T-helper 1 cell treated with Interleukin-12 subunit alpha and Interleukin-12 subunit beta and Interleukin-4 antibody, amounts not matched to agents 30 ng/mL and 1 ng/mL, for 36 hours (primary cell): Measurements from ENCODE around the gene IL3RA. TPM values are rescaled to one million over a fixed set of nuclear protein-coding genes. Genes with fewer than 3 reads are reported as not detected.

Experiments used
- intact Hi-C: fragments of 100-400 bp; cut with micrococcal nuclease; formaldehyde crosslinking; loops from one replicate; pipeline ENCODE4 v1.15.1; 2024
- total RNA-seq: library from RNA; stranded (reverse); gene quantifications from 2 replicates; pipeline ENCODE4 v1.2.3, GENCODE V29; 2022

Gene IL3RA
- total RNA-seq, 1 donor from 2014 or later, result 18.9 TPM

GRCh38 chrX:1421433-1422134, 85.0 kb downstream of the IL3RA start:
- intact Hi-C loops, result loop anchor here (10.0 kb wide), 1 partner anchor 497 kb away; no protein-coding TSS in a partner anchor

DNA sequence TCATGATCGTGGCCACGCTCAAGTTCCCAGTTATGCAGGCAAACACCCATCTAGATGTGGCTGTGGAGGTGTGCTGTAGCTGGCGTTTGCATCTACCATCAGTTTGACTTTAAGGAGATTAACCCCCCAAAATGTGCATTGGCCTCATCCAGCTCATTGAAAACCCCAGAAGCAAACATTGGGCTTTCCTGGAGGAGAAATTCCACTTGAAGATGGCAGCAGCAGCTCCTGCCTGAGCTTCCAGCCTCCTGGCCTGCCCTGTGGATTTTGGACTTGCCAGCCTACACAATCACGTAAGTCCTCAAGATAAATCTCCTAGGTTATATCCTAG, 85.5 kb downstream of the IL3RA start:
- intact Hi-C loops, result loop anchor here (10.0 kb wide), 1 partner anchor 497 kb away; no protein-coding TSS in a partner anchor

DNA sequence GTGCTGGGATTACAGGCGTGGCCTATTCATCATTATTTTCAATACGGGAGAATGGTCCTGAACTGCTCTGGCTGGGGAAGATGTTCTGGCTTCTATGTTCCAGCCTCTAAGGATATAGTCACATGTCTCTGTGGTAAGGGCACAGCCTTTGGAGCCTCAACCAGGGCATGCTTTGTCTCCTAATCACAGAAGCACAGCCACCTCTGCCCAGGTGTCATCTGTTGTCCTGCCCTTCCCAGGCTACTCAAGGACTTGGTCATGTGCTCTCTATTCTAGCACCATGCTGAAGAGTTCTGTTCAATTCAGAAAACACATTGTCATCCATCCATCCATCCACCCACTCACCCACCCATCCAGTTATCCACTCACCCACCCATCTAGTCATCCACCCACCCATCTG, 86.6 kb downstream of the IL3RA start:
- intact Hi-C loops, result loop anchor here (10.0 kb wide), 1 partner anchor 498 kb away; no protein-coding TSS in a partner anchor

DNA sequence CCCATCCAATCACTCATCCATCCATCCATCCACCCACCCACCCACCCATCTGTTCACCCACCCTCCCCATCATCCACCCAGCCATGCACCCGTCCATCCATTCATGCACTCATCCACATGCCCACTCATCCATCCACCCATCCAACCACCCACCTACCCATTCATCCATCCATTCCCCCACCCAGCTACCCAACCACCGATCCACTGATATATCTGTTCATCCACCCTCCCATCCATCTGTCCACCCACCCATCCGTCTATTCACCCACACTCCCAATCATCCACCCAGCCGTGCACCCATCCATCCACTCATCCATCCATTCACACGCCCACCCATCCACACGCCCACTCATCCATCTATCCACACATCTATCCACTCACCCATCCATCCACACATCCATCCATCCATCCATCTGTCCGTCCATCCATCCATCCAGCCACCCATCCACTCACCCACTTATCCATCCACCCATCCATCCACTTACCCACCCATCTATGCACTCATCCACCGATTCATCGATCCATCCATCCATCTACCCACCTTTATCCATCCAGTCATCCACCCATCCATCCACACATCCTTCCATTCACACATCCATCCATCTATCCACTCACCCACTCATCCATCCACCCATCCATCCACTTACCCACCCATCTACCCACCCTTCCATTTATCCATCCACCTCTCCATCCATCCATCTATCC, 87.7 kb downstream of the IL3RA start:
- intact Hi-C loops, result loop anchor here (10.0 kb wide), 1 partner anchor 499 kb away; no protein-coding TSS in a partner anchor

- intact Hi-C loops, result loop anchor here (10.0 kb wide), 1 partner anchor 501 kb away; no protein-coding TSS in a partner anchor
Observed at GRCh38 chrX:1425381-1425780, 88.8 kb downstream of the IL3RA start.

DNA sequence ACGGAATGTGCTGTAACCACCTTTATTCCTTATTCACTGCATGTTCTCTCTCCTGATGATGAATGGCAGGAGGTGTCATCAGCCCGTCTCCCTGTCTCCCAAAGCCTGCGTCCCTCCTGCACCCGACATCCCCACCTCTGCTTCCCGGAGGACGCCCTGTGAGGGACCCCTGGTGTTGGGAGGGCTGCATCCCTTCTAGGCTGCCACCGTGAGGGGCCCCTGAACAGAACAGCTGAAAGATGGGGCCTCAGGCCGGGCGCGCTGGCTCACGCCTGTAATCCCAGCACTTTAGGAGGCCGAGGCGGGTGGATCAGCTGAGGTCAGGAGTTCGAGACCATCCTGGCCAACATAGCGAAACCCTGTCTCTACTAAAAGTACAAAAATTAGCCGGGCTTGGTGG, 89.7 kb downstream of the IL3RA start:
- intact Hi-C loops, result loop anchor here (10.0 kb wide), 1 partner anchor 502 kb away; no protein-coding TSS in a partner anchor

DNA sequence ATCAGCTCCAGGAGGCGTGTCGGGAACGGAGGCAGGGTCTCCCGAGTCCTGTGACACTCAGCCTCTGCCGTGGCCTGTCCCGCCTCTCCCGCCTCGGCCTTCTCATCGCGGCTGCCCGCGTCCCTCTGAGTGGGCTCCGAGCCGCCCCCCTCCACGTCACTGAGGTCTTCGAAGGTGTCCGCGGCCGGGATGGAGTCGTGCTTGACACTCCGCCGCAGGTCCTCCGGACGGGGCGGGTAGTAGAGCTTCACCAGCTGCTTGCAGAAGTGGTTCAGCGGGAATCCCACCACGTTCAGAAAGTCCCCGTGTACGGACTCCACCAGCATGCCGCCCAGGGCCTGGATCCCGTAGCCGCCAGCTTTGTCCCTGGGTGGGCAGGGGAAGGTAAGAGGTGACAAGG, 91.2 kb downstream of the IL3RA start:
- intact Hi-C loops, result loop anchor here (10.0 kb wide), 1 partner anchor 503 kb away; no protein-coding TSS in a partner anchor

DNA sequence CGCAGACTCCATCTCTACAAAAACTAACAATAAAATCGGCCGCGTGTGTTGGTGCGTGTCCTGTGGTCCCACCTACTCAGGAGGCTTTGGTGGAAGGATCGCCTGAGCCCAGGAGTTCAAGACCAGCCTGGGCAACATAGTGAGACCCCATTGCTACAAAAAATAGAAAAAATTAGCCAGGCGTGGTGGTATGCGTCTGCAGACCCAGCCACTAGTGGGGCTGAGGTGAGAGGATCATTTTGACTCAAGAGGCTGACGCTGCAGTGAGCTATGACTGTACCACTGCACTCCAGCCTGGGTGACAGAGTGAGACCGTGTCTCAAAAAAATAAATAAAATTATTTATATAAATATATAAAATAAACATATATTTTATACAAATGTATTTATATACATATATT, 93.9 kb downstream of the IL3RA start:
- intact Hi-C loops, result loop anchor here (5.0 kb wide), 1 partner anchor 183 kb away; no protein-coding TSS in a partner anchor

Other genes starting within 250 kb of the IL3RA start
- gene CRLF2, start 124.1 kb upstream of the IL3RA start, total RNA-seq, result 7.6 and 9.8 TPM in 2 replicates
- gene CSF2RA, start 68.0 kb upstream of the IL3RA start, total RNA-seq, result 1.5 and 1.8 TPM in 2 replicates
- gene SLC25A6, start 55.3 kb downstream of the IL3RA start, total RNA-seq, result 211 and 220 TPM in 2 replicates
- gene ASMTL, start 116.1 kb downstream of the IL3RA start, total RNA-seq, result 56.6 and 58.7 TPM in 2 replicates
- 120 TPM in 2 replicates for gene P2RY8, start 200.4 kb downstream of the IL3RA start, total RNA-seq